Ascending aorta (tissue), 2 donors: ENCODE measurements around the gene HYAL1. TPM values are rescaled to one million over a fixed set of nuclear protein-coding genes. Genes with fewer than 3 reads are reported as not detected.

Source experiments
- DNase-seq, 2 donors: peaks; one replicate each; pipeline ENCODE4 v3.0.0-alpha.2; 2019; ENCODE audit warnings: low spot score in 2 of 2
- H3K27ac ChIP-seq, 2 donors: fragments of 200-600 bp; sonication (generic); one replicate each; pipeline ENCODE4 v1.5.1; 2016 to 2017; ENCODE audit warnings: mild to moderate bottlenecking in 1 of 2
- H3K27me3 ChIP-seq: fragments of 200-600 bp; sonication (generic); one replicate; pipeline ENCODE4 v1.5.1; 2017
- H3K36me3 ChIP-seq, 2 donors: fragments of 200-600 bp; sonication (generic); one replicate each; pipeline ENCODE4 v1.5.1; 2016
- H3K4me1 ChIP-seq, 2 donors: fragments of 200-600 bp; sonication (generic); one replicate each; pipeline ENCODE4 v1.5.1; 2016 to 2017; ENCODE audit warnings: mild to moderate bottlenecking in 1 of 2
- H3K4me3 ChIP-seq, 2 donors: fragments of 200-600 bp; sonication (generic); one replicate each; pipeline ENCODE4 v1.5.1; 2016 to 2017; ENCODE audit warnings: mild to moderate bottlenecking in 1 of 2
- H3K9me3 ChIP-seq, 2 donors: fragments of 200-600 bp; sonication (generic); one replicate each; pipeline ENCODE4 v1.5.1; 2016
- intact Hi-C: fragments of 100-400 bp; cut with DNase I; formaldehyde crosslinking; loops from one replicate; pipeline ENCODE4 v1.15.1; 2023
- total RNA-seq: library from RNA; depleted of rRNA; stranded (reverse); fragments of >200 nt; gene quantifications from one replicate; pipeline ENCODE4 v1.1.0, GENCODE V29; 2016
- TF ChIP-seq, protein P1 (sequence below), 3 experiments: fragments of 200-600 bp in 2 of 3; fragments of 450-650 bp in 1 of 3; sonication (generic) in 2 of 3; IDR thresholded peaks; one replicate each; pipeline ENCODE4 v1.5.1; 2016 to 2019; ENCODE audit warnings: antibody characterized with exemption in 3 of 3, mild to moderate bottlenecking in 1 of 3, moderate library complexity in 1 of 3

Gene HYAL1
- total RNA-seq, 1 donor from 2014 or later = 49.5 TPM

DNA sequence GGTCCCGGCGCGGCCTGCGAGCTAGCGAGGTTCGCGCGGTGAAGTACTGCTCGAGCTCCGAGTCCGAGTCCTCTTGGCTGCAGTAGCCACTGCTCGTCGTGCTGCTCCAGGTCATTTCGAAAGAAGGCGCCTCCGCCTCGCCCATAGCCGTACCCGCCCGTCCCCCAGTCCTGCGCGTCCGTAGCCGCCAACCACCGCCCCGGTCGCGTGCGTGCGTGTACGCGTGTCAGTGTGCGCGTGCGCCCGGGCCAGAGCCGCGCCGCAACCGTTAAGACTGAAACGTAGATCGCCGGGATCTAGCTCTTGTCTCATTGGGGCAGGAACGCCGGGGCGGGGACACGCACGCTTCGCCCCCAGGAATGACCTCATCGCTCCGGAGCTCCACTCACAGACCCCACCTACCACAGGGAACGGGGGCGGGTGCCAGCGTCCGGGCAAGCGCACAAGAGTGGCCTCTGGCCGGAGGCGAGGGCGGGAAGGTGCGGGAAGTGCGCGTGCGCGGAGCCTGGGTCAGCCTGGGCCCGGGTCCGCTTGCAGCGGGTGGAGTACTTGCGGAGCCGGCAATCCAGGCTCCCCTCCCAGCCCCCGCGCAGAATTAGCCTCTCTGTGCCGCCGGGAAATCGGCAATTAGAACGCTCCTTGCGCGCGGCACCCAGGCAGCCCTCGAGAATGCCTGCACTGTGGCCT, 33.9 kb upstream of the HYAL1 start:
- Histone ChIP-seq H3K4me1 (peaks cover 25 to 70% of the 10 kb centered on the region in 2 donors), H3K27me3 (no peaks in the 10 kb centered on the region), H3K27ac (peak overlapping the region; percentile 99), H3K36me3 (peaks cover 0 to 2% of the 10 kb centered on the region in 2 donors), H3K9me3 (no peaks in the 10 kb centered on the region), H3K4me3 (peak overlapping the region; percentile 72 to 96)
- peak; percentile 99 to 100 for DNase-seq
- intact Hi-C loops = loop anchor here (1.0 kb wide), 1 partner anchor 22 kb away; the partner anchor contains the start of gene TMEM115
- TF ChIP-seq, protein P1, sequence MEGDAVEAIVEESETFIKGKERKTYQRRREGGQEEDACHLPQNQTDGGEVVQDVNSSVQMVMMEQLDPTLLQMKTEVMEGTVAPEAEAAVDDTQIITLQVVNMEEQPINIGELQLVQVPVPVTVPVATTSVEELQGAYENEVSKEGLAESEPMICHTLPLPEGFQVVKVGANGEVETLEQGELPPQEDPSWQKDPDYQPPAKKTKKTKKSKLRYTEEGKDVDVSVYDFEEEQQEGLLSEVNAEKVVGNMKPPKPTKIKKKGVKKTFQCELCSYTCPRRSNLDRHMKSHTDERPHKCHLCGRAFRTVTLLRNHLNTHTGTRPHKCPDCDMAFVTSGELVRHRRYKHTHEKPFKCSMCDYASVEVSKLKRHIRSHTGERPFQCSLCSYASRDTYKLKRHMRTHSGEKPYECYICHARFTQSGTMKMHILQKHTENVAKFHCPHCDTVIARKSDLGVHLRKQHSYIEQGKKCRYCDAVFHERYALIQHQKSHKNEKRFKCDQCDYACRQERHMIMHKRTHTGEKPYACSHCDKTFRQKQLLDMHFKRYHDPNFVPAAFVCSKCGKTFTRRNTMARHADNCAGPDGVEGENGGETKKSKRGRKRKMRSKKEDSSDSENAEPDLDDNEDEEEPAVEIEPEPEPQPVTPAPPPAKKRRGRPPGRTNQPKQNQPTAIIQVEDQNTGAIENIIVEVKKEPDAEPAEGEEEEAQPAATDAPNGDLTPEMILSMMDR (IDR thresholded peaks at IDR 0.05) = no peak

DNA sequence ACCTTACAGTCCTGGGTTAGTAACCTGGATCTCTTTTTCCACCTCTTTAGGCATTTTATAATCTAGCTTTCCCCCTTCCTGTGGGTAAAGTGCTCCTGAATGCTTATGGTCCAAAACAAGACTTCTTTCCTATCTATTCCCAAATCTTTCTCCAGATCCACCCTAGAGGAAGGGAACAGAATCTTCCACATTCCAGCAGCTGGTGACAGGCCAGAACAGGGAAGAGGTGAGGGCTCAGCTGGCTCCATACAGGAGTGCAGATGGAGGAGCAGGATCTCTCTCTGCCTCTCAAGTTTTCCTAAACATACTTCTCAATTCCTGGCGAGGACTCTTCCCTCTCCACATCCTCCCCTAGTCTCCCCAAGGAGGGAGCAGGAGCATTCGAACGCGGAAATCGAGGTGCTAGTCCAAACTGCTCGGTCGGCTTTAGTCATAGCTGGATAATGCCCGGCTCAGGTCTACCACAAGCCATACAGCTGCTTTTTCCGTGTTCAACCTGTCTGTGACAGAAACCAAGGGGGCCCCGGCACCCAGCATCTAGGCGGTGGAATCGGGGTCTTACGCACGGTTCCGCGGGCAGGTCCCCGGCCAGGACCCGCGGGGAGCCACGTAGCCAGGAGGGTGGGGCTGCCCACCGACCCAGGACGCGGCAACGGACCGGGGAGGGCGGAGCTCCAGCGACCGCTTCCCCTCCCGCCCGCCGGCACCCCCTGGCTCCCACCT, 33.2 kb upstream of the HYAL1 start:
- intact Hi-C loops = loop anchor here (1.0 kb wide), 1 partner anchor 23 kb away; the partner anchor contains the start of gene TMEM115
- peak overlapping the region; percentile 99 for H3K27ac ChIP-seq
- no peak for DNase-seq
- TF ChIP-seq, protein P1 (IDR thresholded peaks at IDR 0.05) = no peak
- H3K4me1 ChIP-seq = peaks cover 25 to 70% of the 10 kb centered on the region in 2 donors
- H3K36me3 ChIP-seq = peaks cover 5 to 9% of the 10 kb centered on the region in 2 donors
- H3K4me3 ChIP-seq = peak overlapping the region; percentile 72 to 96
- H3K27me3 ChIP-seq = no peaks in the 10 kb centered on the region
- H3K9me3 ChIP-seq = no peaks in the 10 kb centered on the region

DNA sequence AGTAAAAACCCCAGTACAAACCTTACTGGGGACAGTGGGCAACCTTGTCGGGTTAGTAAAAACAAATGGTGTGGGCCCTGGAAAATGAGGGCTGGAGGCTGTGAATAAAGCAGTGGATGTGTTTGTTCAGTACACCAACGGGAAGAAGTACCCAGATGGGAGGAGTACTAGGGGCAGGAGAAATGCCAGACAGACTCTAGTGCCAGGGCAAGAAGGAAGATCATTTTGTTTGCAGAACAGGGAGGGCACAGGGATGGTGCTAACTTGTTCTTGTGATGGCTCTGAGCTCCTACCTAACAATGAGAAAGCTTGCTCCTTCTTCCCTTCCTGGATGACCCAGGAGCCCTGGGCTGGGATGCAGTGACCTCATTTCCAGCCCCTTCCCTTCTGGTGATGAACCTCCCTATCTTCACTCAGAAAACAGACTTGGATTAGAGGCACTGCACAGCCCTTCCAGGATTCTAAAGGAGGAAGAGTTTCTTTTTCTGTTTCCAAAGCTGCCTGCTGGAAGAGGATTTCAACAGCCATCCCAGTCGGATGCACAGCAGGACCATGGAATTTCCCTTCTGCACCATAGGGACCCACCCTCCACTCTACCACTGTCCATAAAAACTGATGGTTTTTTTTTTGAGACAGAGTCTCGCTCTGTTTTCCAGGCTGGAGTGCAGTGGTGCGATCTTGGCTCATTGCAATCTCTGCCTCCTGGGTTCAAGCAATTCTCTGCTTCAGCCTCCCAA, 31.1 kb upstream of the HYAL1 start:
- H3K4me3 ChIP-seq = peak overlapping the region; percentile 0 to 96
- peaks cover 26 to 30% of the 10 kb centered on the region in 2 donors for H3K36me3 ChIP-seq
- intact Hi-C loops = no loop called here
- TF ChIP-seq, protein P1 (IDR thresholded peaks at IDR 0.05) = no peak
- H3K9me3 ChIP-seq = no peaks in the 10 kb centered on the region
- no peak for DNase-seq
- H3K27ac ChIP-seq = peak overlapping the region; percentile 99
- H3K27me3 ChIP-seq = no peaks in the 10 kb centered on the region
- peaks cover 17 to 51% of the 10 kb centered on the region in 2 donors for H3K4me1 ChIP-seq

DNA sequence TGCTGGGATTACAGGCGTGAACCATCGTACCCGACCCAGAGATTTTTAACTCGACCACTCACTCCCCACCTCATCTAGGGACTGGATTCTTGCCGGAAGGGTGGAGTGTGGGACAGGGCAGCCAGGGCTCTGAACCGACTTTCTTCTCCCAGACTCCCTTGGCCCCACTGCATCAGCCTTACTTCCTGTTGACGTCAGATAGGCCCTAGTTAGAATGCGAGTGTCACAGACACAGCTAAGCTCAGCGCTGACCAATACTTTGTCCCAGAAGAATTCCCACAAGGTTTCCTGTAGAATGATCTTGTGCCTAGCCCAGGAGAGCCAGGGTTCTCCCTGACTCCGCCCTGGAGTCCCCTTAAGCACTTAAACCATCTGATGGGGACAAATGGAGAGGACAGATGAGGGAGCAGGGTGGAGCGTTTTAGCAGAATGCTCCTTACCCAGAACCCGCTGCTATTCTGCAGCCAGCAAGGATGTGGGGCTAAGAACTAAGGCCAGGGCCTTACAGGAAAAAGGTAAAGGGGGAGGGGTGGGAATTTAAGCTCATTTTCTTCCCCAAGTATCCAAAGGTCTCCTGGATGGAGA, 30.5 kb upstream of the HYAL1 start:
- peak in 1 of 2 donors; percentile 85 for DNase-seq
- intact Hi-C loops = no loop called here
- peak overlapping the region in 1 of 2 donors; percentile 15 for H3K4me3 ChIP-seq
- no peaks in the 10 kb centered on the region for H3K27me3 ChIP-seq
- H3K27ac ChIP-seq = peak overlapping the region; percentile 99
- H3K4me1 ChIP-seq = peaks cover 15 to 45% of the 10 kb centered on the region in 2 donors
- H3K36me3 ChIP-seq = peaks cover 28 to 33% of the 10 kb centered on the region in 2 donors
- no peaks in the 10 kb centered on the region for H3K9me3 ChIP-seq
- TF ChIP-seq, protein P1 (IDR thresholded peaks at IDR 0.05) = no peak

DNA sequence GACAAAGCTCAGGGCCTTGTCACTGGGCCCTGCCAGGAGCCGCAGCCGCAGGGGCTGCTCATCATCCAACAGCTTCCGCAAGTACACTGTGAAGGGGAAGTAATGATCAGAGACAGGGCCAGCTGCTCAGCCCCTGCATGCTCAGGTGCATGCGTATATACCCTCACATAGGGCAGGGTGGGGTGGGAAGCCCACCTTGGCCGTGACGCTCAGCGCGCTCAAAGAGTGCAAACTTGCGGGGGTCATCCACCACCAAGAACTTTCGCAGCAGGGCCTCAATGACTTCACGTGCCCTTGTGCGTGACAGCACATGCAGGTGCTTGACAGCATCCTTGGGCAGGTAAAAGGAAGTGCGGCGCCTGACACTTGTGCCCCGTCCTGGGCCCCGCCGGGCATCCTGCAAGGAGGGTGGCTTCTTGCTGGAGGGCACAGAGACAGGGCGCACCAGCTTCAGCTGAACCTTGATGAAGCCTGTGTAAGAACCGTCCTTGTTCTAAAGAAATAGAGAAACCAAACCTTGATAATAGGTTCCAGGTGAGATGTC, 28.1 kb upstream of the HYAL1 start:
- peaks cover 28 to 33% of the 10 kb centered on the region in 2 donors for H3K36me3 ChIP-seq
- no peak overlapping the region for H3K27ac ChIP-seq
- TF ChIP-seq, protein P1 (IDR thresholded peaks at IDR 0.05) = no peak
- DNase-seq = no peak
- intact Hi-C loops = no loop called here
- H3K27me3 ChIP-seq = no peaks in the 10 kb centered on the region
- H3K4me3 ChIP-seq = no peak overlapping the region
- H3K4me1 ChIP-seq = peaks cover 16 to 48% of the 10 kb centered on the region in 2 donors
- no peaks in the 10 kb centered on the region for H3K9me3 ChIP-seq
